Esophagus squamous epithelium (tissue), 5 donors: ENCODE results near the gene CLDN2. TPM values are rescaled to one million over a fixed set of nuclear protein-coding genes. Genes with fewer than 3 reads are reported as not detected.

Experiments used
- DNase-seq: peaks from one replicate; lab custom pipeline; 2025; lab: John Stamatoyannopoulos, UW
- H3K27ac ChIP-seq, 4 donors: fragments of 200-600 bp; sonication (generic); one replicate each; pipeline ENCODE4 v1.5.1; 2016 to 2019; ENCODE audit warnings: mild to moderate bottlenecking in 1 of 4
- H3K27me3 ChIP-seq, 4 donors: fragments of 200-600 bp; sonication (generic); 1 replicate in 3 of 4; 2 replicates in 1 of 4; pipeline versions ENCODE4 v1.5.1 to v1.6.0; 2017 to 2021; ENCODE audit warnings: antibody characterized with exemption in 1 of 4
- H3K36me3 ChIP-seq, 3 donors: fragments of 200-600 bp; sonication (generic); one replicate each; pipeline ENCODE4 v1.5.1; 2016 to 2019
- H3K4me1 ChIP-seq, 3 donors: fragments of 200-600 bp; sonication (generic); one replicate each; pipeline ENCODE4 v1.5.1; 2017 to 2019
- H3K4me3 ChIP-seq, 4 donors: fragments of 200-600 bp; sonication (generic); 1 replicate in 3 of 4; 2 replicates in 1 of 4; pipeline ENCODE4 v1.5.1; 2016 to 2019; ENCODE audit warnings: mild to moderate bottlenecking in 2 of 4, moderate library complexity in 1 of 4
- H3K9me3 ChIP-seq, 3 donors: fragments of 200-600 bp; sonication (generic); one replicate each; pipeline ENCODE4 v1.5.1; 2016 to 2019
- CTCF ChIP-seq, 6 experiments: fragments of 450-650 bp in 4 of 6; fragments of 200-600 bp in 2 of 6; sonication (generic) in 2 of 6; IDR thresholded peaks; one replicate each; pipeline ENCODE4 v1.5.1; 2016 to 2019; ENCODE audit warnings: antibody characterized with exemption in 6 of 6, mild to moderate bottlenecking in 4 of 6, moderate library complexity in 4 of 6
- POLR2A ChIP-seq, 4 donors: fragments of 450-650 bp; IDR thresholded peaks; one replicate each; pipeline ENCODE4 v1.6.1; 2017; ENCODE audit warnings: antibody characterized with exemption in 4 of 4, mild to moderate bottlenecking in 4 of 4, moderate library complexity in 3 of 4
- WGBS, 2 donors: methylation state at CpG; one replicate each; pipeline ENCODE4 v1.1.5; 2018; 5-methylcytosine and 5-hydroxymethylcytosine counted together
- intact Hi-C: fragments of 100-400 bp; cut with DNase I; formaldehyde crosslinking; loops from one replicate; pipeline ENCODE4 v1.15.0; 2022
- total RNA-seq, 4 donors: library from RNA; depleted of rRNA; stranded (reverse); fragments of >200 nt; gene quantifications; one replicate each; pipeline ENCODE4 v1.1.0, GENCODE V29; 2016
- donor health status: DM: yes; HTN: yes; CAD: no.

CLDN2 gene
- total RNA-seq, 4 donors from 2014 or later = not detected

GRCh38 chrX:106899276-106899675, 20.9 kb upstream of the CLDN2 start:
- H3K27me3 ChIP-seq = peaks cover 0 to 14% (median 0%) of the 10 kb centered on the region in 4 donors
- no peak overlapping the region for H3K27ac ChIP-seq
- H3K9me3 ChIP-seq = no peaks in the 10 kb centered on the region
- 42 to 44% methylated on average over 2 of the region's 2 CpGs for WGBS, 2 donors
- H3K4me3 ChIP-seq = no peak overlapping the region
- peaks cover 0 to 17% (median 0%) of the 10 kb centered on the region in 3 donors for H3K4me1 ChIP-seq
- DNase-seq = no peak
- H3K36me3 ChIP-seq = no peaks in the 10 kb centered on the region
- TF ChIP-seq POLR2A (IDR thresholded peaks at IDR 0.05) = no peak
- no peak for TF ChIP-seq CTCF (IDR thresholded peaks at IDR 0.05)
- intact Hi-C loops = no loop called here

- WGBS, 2 donors = 60% methylated on average over 1 of the region's 1 CpG; no CpG with 5 or more reads in 1 of the 2 donors
- Histone ChIP-seq H3K36me3 (no peaks in the 10 kb centered on the region), H3K27me3 (peaks cover 0 to 14% (median 0%) of the 10 kb centered on the region in 4 donors), H3K9me3 (no peaks in the 10 kb centered on the region), H3K4me3 (no peak overlapping the region), H3K4me1 (peaks cover 0 to 12% (median 0%) of the 10 kb centered on the region in 3 donors), H3K27ac (no peak overlapping the region)
- TF ChIP-seq POLR2A (IDR thresholded peaks at IDR 0.05) = no peak
- DNase-seq = no peak
- intact Hi-C loops = no loop called here
Measured at GRCh38 chrX:106899841-106900240, 20.4 kb upstream of the CLDN2 start.

GRCh38 chrX:106901341-106901740, 18.9 kb upstream of the CLDN2 start:
- Histone ChIP-seq H3K27ac (no peak overlapping the region), H3K27me3 (peaks cover 0 to 14% (median 0%) of the 10 kb centered on the region in 4 donors), H3K4me1 (no peaks in the 10 kb centered on the region), H3K9me3 (no peaks in the 10 kb centered on the region), H3K36me3 (no peaks in the 10 kb centered on the region), H3K4me3 (no peak overlapping the region)
- TF ChIP-seq CTCF (IDR thresholded peaks at IDR 0.05) (no peak), POLR2A (IDR thresholded peaks at IDR 0.05) (no peak)
- 65 to 100% methylated on average over 1 to 3 of the region's 3 CpGs for WGBS, 2 donors
- no peak for DNase-seq
- intact Hi-C loops = no loop called here

GRCh38 chrX:106901781-106902219, 18.4 kb upstream of the CLDN2 start:
- no peak overlapping the region for H3K27ac ChIP-seq
- H3K4me1 ChIP-seq = no peaks in the 10 kb centered on the region
- 53 to 60% methylated on average over 2 to 3 of the region's 4 CpGs for WGBS, 2 donors
- peaks cover 0 to 14% (median 0%) of the 10 kb centered on the region in 4 donors for H3K27me3 ChIP-seq
- no peaks in the 10 kb centered on the region for H3K36me3 ChIP-seq
- no peak for DNase-seq
- H3K4me3 ChIP-seq = no peak overlapping the region
- no peaks in the 10 kb centered on the region for H3K9me3 ChIP-seq
- TF ChIP-seq POLR2A (IDR thresholded peaks at IDR 0.05) (no peak), CTCF (IDR thresholded peaks at IDR 0.05) (no peak)
- intact Hi-C loops = no loop called here

GRCh38 chrX:106902684-106903083, 17.5 kb upstream of the CLDN2 start:
- intact Hi-C loops = no loop called here
- Histone ChIP-seq H3K27ac (no peak overlapping the region), H3K4me1 (no peaks in the 10 kb centered on the region), H3K9me3 (no peaks in the 10 kb centered on the region), H3K36me3 (no peaks in the 10 kb centered on the region), H3K27me3 (peaks cover 0 to 14% (median 0%) of the 10 kb centered on the region in 4 donors), H3K4me3 (no peak overlapping the region)
- WGBS, 2 donors = 56 to 71% methylated on average over 1 of the region's 2 CpGs
- no peak for DNase-seq
- TF ChIP-seq POLR2A (IDR thresholded peaks at IDR 0.05) (no peak), CTCF (IDR thresholded peaks at IDR 0.05) (no peak)
